RWPE1 (cell line): ENCODE results near the gene ARAP2.

ENCODE experiments used
- CTCF ChIA-PET: fragments of 350-600 bp; sonication (Branson Sonifier 250); formaldehyde crosslinking; extraction: SDS; loops from one replicate; lab custom pipeline; 2021; lab: Yijun Ruan, JAX
- POLR2A ChIA-PET: fragments of 400-600 bp; formaldehyde crosslinking; extraction: SDS; loops from one replicate; lab custom pipeline; 2020; ENCODE audit warnings: antibody characterized with exemption; ENCODE audit not compliant: low non-redundant PET; lab: Yijun Ruan, JAX
- DNase-seq: peaks from one replicate; pipeline ENCODE4 v3.0.0; 2012; ENCODE audit warnings: low spot score
- H3K27ac ChIP-seq: fragments of 450-650 bp; 2 replicates; pipeline ENCODE4 v1.5.1; 2017
- CTCF ChIP-seq: fragments of 450-650 bp; conservative IDR thresholded peaks from 2 replicates; pipeline ENCODE4 v1.5.1; 2017; ENCODE audit warnings: low read depth, mild to moderate bottlenecking

ARAP2 gene

GRCh38 chr4:36056136-36056535, 188.2 kb downstream of the ARAP2 start:
- CTCF ChIA-PET, result no interaction called here
- no peak for TF ChIP-seq CTCF
- no peak overlapping the region for H3K27ac ChIP-seq

DNA sequence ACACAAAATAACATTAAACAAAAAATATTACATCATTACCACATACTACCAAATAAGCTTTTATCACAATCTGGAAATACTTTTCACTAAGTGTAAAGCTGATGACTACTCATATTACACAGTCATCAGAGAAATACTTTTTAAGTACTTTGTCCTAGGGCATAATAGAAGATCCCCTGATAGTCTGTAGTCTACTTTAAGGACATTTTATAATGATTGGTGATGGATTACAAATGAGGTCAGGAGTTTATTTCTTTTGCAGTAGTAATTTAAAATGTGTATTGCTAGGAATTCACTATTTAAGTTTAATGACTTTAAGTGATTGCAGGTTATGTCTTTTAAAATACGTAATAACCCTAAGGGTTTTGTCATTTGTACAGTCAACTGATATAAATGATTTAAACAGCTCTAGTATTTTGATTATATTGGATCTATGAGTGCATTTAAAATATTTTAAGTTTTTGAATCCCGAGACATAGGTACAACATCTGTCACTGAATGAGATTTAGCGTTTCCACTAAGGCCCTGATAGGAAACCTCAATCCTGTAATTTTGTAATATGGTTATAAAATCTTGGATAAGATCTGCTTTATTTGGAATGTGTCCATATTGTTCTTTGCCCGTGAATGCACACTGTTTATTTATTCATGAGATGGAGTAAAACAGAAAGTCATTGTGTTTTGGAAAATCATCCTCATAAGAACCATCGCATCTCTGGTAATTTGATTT, 189.5 kb downstream of the ARAP2 start:
- TF ChIP-seq CTCF, result no peak
- POLR2A ChIA-PET, result no interaction called here
- CTCF ChIA-PET, result no interaction called here
- no peak overlapping the region for H3K27ac ChIP-seq
- no peak for DNase-seq

More at GRCh38 chr4:36056136-36056535, 188.2 kb downstream of the ARAP2 start:
- POLR2A ChIA-PET, result no interaction called here
- no peak for DNase-seq

DNA sequence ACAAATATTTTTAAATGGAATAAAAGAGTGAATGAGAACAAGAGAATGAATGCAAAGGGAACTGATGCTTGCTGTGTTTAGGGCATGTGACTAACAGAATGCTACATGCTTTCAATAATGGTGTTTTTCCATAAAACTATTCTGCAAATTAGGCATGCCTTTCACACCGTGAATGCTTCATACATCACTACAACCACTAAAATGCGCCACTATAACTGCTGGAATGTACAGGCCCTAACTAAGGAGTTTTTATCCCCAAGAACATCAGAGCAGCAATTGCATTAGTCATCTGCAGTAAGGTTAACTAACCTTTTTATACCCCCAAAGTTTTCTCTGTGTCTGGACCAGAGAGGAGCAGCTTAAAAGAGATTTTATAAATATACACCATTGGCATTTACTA, 190.4 kb downstream of the ARAP2 start:
- CTCF ChIA-PET, result interaction anchor here (0.5 kb wide), 1 partner anchor 119 kb away, joined by 3 read pairs; no protein-coding TSS in a partner anchor
- H3K27ac ChIP-seq, result no peak overlapping the region
- DNase-seq, result no peak
- no peak for TF ChIP-seq CTCF
- POLR2A ChIA-PET, result no interaction called here

- ChIA-PET CTCF (interaction anchor here (0.6 kb wide), 1 partner anchor 1579 kb away, joined by 3 read pairs; no protein-coding TSS in a partner anchor), POLR2A (no interaction called here)
- no peak overlapping the region for H3K27ac ChIP-seq
- no peak for DNase-seq
- TF ChIP-seq CTCF, result no peak
Observed at GRCh38 chr4:36051634-36052033, 192.7 kb downstream of the ARAP2 start.

- ChIA-PET CTCF (no interaction called here), POLR2A (no interaction called here)
- no peak for TF ChIP-seq CTCF
Observed at GRCh38 chr4:36046026-36046425, 198.3 kb downstream of the ARAP2 start.

DNA sequence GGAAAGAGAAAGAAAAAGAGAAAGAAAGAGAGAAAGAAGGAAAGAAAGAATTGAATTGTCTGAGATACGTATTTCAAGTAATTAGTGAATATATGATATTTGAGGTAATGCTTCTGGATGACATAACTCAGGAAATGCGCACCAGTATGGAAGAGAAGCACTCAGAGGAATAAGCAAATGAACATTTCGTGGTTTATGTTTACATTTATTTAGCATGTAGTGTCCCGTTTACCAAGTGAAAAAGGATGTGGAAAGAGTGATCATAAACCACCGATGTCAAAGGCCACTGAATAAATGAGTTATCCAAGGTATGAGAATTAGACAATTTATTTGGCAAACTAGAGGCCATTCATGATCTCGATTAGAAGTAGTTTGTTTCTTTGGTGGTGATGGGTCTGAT, 200.4 kb downstream of the ARAP2 start:
- no peak for TF ChIP-seq CTCF
- H3K27ac ChIP-seq, result no peak overlapping the region
- CTCF ChIA-PET, result no interaction called here
- POLR2A ChIA-PET, result no interaction called here
- no peak for DNase-seq

More at GRCh38 chr4:36046026-36046425, 198.3 kb downstream of the ARAP2 start:
- DNase-seq, result no peak
- H3K27ac ChIP-seq, result no peak overlapping the region
